Thyroid gland (tissue), 4 donors: ENCODE results near the gene FXN.

Experiments
- CTCF ChIP-seq, 6 experiments: fragments of 200-600 bp in 3 of 6; fragments of 450-650 bp in 3 of 6; sonication (generic) in 3 of 6; IDR thresholded peaks; one replicate each; pipeline ENCODE4 v1.5.1; 2016 to 2019; ENCODE audit warnings: antibody characterized with exemption in 6 of 6, mild to moderate bottlenecking in 2 of 6, inconsistent platforms in 1 of 6, moderate library complexity in 1 of 6
- POLR2A ChIP-seq, 2 donors: fragments of 450-650 bp; IDR thresholded peaks; one replicate each; pipeline ENCODE4 v1.6.1; 2017; ENCODE audit warnings: antibody characterized with exemption in 2 of 2, mild to moderate bottlenecking in 2 of 2, moderate library complexity in 1 of 2

- no peak for TF ChIP-seq POLR2A (IDR thresholded peaks at IDR 0.05)
- TF ChIP-seq CTCF (IDR thresholded peaks at IDR 0.05) = no peak
Observed at GRCh38 chr9:69073103-69073502, 37.6 kb downstream of the FXN start.
